GM18868 (cell line): ENCODE measurements around the gene LTB4R.

Experiments
- ATAC-seq: cut with Tn5 transposase; IDR thresholded peaks from one replicate; pipeline ENCODE4 v1.9.1; 2021; ENCODE audit warnings: mild to moderate bottlenecking, moderate library complexity; ENCODE audit not compliant: unreplicated experiment

The LTB4R gene

GRCh38 chr14:24366721-24367513 is 55.6 kb downstream of the LTB4R start:
- ATAC-seq: peak; percentile 64
